Measurements from ENCODE around the gene CHCHD2. TPM values are rescaled to one million over a fixed set of nuclear protein-coding genes. Genes with fewer than 3 reads are reported as not detected.

CHCHD2 gene
- total and polyA plus RNA-seq, 2 of the 8 experiments (the other 6 are each of a cell fraction or from before 2014, with no cell fraction given): 112 to 300 TPM

GRCh38 chr7:56125831-56126230 lies 19.6 kb upstream of the CHCHD2 start (continued):
- TF ChIP-seq TEAD4 (IDR thresholded peaks at IDR 0.05; ENCODE audit: low read depth, low read length) (no peak), CBX5 (IDR thresholded peaks at IDR 0.05; ENCODE audit: low read depth, low read length) (no peak), ATF3 (IDR thresholded peaks at IDR 0.05; ENCODE audit: insufficient read depth, low read depth, low read length) (no peak)

Data from H1 (cell line).